ENCODE data around the gene SPACA6. TPM values are rescaled to one million over a fixed set of nuclear protein-coding genes. Genes with fewer than 3 reads are reported as not detected.

Gene SPACA6
- total RNA-seq, 1 donor from 2014 or later = 4.9 TPM

DNA sequence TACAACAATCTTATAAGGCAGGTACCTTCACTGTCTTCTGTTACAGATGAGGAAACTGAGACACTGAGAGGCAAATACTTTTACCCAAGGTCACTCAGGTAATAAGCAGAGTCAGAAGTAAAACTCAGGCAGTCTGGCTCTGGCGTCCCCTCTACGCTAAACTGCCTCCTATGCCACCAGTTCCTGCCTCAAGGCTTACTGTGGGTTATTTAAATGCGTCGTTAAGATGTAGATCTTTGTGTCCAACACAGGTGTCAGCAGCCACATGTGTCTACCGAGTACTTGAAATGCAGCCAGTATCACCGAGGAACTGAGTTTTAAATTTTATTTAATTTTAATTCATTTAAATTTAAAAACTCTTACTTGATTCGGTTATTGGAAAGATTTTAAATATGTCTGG lies 28.8 kb downstream of the SPACA6 start:
- no peak for DNase-seq (ENCODE audit: low read depth)
- no peak overlapping the region for H3K4me3 ChIP-seq (ENCODE audit: low read depth, low read length)
- TF ChIP-seq, protein P1, sequence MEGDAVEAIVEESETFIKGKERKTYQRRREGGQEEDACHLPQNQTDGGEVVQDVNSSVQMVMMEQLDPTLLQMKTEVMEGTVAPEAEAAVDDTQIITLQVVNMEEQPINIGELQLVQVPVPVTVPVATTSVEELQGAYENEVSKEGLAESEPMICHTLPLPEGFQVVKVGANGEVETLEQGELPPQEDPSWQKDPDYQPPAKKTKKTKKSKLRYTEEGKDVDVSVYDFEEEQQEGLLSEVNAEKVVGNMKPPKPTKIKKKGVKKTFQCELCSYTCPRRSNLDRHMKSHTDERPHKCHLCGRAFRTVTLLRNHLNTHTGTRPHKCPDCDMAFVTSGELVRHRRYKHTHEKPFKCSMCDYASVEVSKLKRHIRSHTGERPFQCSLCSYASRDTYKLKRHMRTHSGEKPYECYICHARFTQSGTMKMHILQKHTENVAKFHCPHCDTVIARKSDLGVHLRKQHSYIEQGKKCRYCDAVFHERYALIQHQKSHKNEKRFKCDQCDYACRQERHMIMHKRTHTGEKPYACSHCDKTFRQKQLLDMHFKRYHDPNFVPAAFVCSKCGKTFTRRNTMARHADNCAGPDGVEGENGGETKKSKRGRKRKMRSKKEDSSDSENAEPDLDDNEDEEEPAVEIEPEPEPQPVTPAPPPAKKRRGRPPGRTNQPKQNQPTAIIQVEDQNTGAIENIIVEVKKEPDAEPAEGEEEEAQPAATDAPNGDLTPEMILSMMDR (conservative IDR thresholded peaks at IDR 0.05; ENCODE audit: low read depth, low read length) = no peak

DNA sequence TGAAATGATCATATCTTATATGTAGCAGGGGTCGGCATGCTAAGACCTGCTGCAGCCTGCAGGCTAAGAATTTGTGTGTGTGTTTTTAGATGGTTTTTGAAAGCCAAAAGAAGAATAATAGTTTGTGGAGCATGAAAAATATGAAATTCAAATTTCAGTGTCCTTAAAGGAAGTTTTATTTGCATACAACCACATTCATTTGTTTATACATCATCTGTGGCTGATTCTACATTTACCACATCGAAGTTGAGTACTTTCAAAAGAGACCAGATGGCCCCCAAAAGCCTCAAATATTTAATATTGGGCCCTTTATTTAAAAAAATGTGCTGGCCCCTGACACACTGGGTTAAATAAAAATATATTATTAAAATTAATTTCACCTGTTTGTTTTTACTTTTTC lies 29.4 kb downstream of the SPACA6 start:
- TF ChIP-seq, protein P1 (conservative IDR thresholded peaks at IDR 0.05; ENCODE audit: low read depth, low read length) = no peak
- no peak for DNase-seq (ENCODE audit: low read depth)
- no peak overlapping the region for H3K4me3 ChIP-seq (ENCODE audit: low read depth, low read length)

DNA sequence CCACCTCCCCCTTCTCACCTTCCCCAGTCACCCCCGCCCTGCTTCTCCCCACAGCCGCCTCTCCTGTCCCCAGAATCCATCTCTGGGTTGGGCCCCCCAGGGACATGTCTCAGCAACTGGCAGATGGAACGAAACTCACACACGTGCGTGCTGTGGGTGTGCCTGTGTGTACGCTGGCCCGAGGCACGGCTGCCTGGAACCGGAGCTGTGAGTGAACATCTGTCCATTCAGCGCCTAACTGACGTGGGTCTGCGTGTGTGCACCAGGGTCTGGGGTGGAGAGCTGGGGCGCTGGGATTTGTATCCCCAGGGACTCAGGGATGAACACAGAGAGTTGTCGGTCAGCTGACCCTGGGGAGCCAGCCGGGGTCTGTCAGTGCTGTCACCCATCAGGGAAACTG lies 31.4 kb downstream of the SPACA6 start:
- H3K4me3 ChIP-seq (ENCODE audit: low read depth, low read length) = no peak overlapping the region
- TF ChIP-seq, protein P1 (conservative IDR thresholded peaks at IDR 0.05; ENCODE audit: low read depth, low read length) = no peak
- DNase-seq (ENCODE audit: low read depth) = no peak

DNA sequence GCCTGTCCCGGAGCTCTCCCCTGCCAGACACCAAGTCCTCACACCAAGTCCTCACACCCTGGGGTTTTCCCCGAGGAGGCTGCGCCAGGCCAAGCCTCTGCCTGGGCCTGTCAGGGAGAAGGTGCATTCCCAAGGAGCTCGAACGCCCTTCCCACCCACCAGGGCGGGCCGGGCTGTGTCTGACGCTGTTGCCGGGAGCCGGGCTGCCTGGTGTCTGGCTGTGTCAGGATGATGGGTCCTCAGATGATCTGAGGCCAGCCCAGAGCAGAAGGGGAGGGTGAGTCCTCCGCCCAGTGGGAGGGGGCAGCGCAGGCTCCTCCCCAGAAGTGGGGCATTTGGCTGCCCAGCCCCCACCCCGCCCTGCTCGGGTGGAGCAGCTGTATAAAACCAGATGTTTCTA lies 32.9 kb downstream of the SPACA6 start:
- TF ChIP-seq, protein P1 (conservative IDR thresholded peaks at IDR 0.05; ENCODE audit: low read depth, low read length) = no peak
- no peak for DNase-seq (ENCODE audit: low read depth)
- H3K4me3 ChIP-seq (ENCODE audit: low read depth, low read length) = no peak overlapping the region

DNA sequence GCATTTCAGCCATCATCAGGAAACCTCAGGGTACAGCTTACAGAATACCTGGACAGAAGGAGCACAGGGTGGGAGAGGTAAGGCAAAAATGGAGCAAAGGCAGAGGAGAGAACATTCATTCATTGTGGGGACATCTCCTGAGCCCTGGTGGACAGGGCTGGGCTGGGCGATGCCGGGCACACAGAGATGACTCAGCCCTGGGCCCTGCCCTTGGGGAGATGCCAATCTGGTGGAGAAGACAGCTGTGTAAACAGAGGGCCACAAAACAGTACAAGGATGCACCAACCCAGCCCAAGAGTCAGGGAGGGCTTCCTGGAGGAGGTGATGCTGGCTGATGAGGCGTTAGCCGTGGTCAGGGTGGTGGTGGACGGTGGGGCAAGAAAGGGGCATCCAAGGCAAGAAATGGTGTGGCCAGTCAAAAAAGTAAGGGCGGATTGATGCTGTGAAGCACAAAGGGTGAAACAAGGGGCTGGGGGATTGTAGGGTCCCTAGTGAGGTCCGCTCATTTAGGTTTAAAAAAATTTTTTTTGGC lies 34.3 kb downstream of the SPACA6 start:
- TF ChIP-seq, protein P1 (conservative IDR thresholded peaks at IDR 0.05; ENCODE audit: low read depth, low read length) = no peak
- no peak overlapping the region for H3K4me3 ChIP-seq (ENCODE audit: low read depth, low read length)
- no peak for DNase-seq (ENCODE audit: low read depth)

DNA sequence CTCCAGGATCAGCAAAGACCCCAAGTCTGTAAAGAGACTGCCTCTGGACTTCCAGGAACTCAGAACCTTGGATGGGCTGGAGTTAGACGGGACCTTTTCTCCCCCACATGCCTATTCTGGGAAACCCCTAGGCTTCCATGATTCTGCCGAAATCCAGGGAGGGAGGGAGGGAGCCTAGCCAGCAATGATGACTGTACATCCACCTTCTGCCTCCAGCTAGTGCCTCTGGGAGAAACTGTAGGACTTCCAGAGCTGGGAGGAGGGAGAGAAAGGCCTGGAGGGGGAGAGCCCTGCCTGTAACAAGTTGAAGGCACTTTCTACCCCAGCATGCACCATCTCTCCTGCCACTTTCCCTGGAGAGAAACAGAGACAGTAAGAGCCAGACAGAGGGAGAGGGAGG lies 36.7 kb downstream of the SPACA6 start:
- H3K4me3 ChIP-seq (ENCODE audit: low read depth, low read length) = no peak overlapping the region
- DNase-seq (ENCODE audit: low read depth) = no peak
- TF ChIP-seq, protein P1 (conservative IDR thresholded peaks at IDR 0.05; ENCODE audit: low read depth, low read length) = no peak

DNA sequence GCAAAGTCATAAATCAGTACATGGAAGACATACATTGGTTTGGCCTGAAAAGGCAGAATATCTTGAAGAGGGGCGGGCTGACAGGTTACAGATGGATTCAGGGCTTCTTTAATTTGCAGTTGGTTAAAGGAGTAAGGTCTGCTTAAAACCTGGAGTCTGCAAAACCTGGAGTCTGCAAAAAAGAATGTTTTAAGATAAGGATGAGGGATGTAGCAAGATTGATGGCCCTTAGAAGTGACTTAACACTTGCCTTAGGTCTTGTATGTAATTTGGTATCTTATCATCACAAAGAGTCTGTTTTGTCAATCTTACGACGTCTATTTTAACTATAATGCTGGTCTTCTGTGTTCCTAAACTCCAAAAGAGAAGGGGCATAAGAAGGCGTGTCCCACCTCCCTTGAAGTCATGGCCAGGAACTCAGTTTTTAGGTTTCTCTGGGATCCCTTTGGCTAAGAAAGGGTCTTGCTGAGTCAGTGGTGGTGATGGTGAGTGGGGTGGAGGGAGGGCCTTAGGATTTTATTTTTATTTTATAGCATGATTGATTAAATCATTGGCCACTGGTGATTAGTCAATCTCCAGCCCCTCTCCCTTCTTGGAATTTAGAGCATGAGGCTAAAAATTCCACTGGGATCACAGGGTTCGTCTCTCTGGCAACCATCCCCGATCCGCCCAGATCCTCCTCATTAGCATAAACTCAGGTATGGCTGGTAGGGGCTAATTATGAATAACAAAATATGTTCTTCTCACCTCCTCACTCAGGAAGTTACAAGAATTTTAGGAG lies 40.8 kb downstream of the SPACA6 start:
- TF ChIP-seq, protein P1 (conservative IDR thresholded peaks at IDR 0.05; ENCODE audit: low read depth, low read length) = no peak
- H3K4me3 ChIP-seq (ENCODE audit: low read depth, low read length) = no peak overlapping the region
- DNase-seq (ENCODE audit: low read depth) = no peak

Measured in epithelial cell of proximal tubule (primary cell).